HCT116 (cell line): ENCODE measurements around the gene PRPSAP1.

ENCODE experiments used
- CTCF ChIP-seq, 3 experiments: fragments of 200-600 bp in 1 of 3; sonication (generic) in 1 of 3; IDR thresholded peaks in 2 of 3; conservative IDR thresholded peaks in 1 of 3; 2 replicates each; pipeline ENCODE4 v1.5.1; 2012 to 2017; ENCODE audit warnings: low read depth in 2 of 3, low read length in 2 of 3, antibody characterized with exemption in 1 of 3, borderline replicate concordance in 1 of 3, control low read depth in 1 of 3, mild to moderate bottlenecking in 1 of 3, mixed read lengths in 1 of 3, mixed run types in 1 of 3, moderate library complexity in 1 of 3; ENCODE audit not compliant: insufficient read depth in 1 of 3
- JUND ChIP-seq: IDR thresholded peaks from 2 replicates; pipeline ENCODE4 v1.6.1; 2012
- POLR2A ChIP-seq: IDR thresholded peaks from 2 replicates; pipeline ENCODE4 v1.7.0; 2011; ENCODE audit warnings: borderline replicate concordance; ENCODE audit not compliant: insufficient read depth, insufficient read length; ENCODE audit errors: extremely low read depth
- ZBTB33 ChIP-seq: IDR thresholded peaks from 2 replicates; pipeline ENCODE4 v1.6.1; 2011; ENCODE audit warnings: mild to moderate bottlenecking, low read length, moderate library complexity; ENCODE audit not compliant: insufficient replicate concordance; ENCODE audit errors: extremely low read depth

DNA sequence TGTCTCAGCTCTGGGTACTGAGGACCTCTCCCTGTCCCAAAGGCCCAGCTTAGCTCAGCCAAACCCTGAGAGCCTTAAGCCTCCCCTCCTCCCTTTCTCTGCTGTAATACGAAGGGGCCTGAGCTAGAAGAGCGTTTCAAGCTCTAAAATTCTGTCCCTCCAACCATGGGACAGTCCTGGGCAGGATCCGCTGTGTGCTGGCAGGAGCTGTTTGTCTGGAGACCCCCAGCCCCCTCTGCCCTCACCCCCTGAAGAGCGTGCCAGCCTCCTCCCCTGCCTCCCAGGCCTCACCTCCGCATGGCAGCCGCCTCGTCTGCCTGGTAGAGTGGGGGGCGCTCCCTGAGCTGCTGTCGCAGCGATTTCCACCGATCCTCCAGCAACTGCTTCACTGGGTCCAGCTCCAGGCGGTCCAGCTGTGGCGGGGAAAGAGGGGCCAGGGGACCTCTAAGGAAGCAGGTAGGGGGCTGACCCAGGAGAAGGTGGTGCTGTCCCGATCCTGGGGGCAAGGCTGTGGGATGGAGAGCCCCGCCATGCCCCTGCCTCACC lies 73.9 kb downstream of the PRPSAP1 start:
- no peak for TF ChIP-seq JUND
- no peak for TF ChIP-seq POLR2A
- no peak for TF ChIP-seq CTCF (IDR thresholded peaks at IDR 0.05 in 2 of 3, conservative IDR thresholded peaks at IDR 0.05 in 1 of 3; ENCODE audit: borderline replicate concordance in 1 of 3, insufficient read depth in 1 of 3, low read depth in 2 of 3, low read length in 2 of 3)
- TF ChIP-seq ZBTB33, result no peak
